Liver (tissue), 9 donors: Measurements from ENCODE around the gene SPDYE2B. TPM values are rescaled to one million over a fixed set of nuclear protein-coding genes. Genes with fewer than 3 reads are reported as not detected.
"Not testable (repeated sequence)": the region's sequence is repeated elsewhere in the genome, so short reads cannot be mapped to it uniquely, and the experiment has no call there.

Experiments
- DNase-seq: peaks from one replicate; pipeline ENCODE4 v3.0.0-alpha.2; 2017; ENCODE audit warnings: low spot score
- H3K27ac ChIP-seq, 2 donors: one replicate each; pipeline ENCODE4 v1.7.0; 2013; ENCODE audit warnings: inconsistent platforms in 2 of 2, low read length in 2 of 2, control low read depth in 1 of 2, low read depth in 1 of 2, mild to moderate bottlenecking in 1 of 2
- H3K27me3 ChIP-seq, 4 donors: one replicate each; pipeline versions ENCODE4 v1.6.1 to v1.7.0; 2013; ENCODE audit warnings: low read length in 3 of 4, inconsistent platforms in 1 of 4, mild to moderate bottlenecking in 1 of 4, moderate library complexity in 1 of 4; ENCODE audit not compliant: control insufficient read depth in 4 of 4, insufficient read depth in 4 of 4
- H3K36me3 ChIP-seq, 4 donors: one replicate each; pipeline versions ENCODE4 v1.6.1 to v1.7.0; 2013; ENCODE audit warnings: low read length in 3 of 4, mild to moderate bottlenecking in 3 of 4, low read depth in 1 of 4, moderate library complexity in 1 of 4; ENCODE audit not compliant: control insufficient read depth in 4 of 4, insufficient read depth in 3 of 4
- H3K4me1 ChIP-seq, 4 donors: one replicate each; pipeline versions ENCODE4 v1.6.1 to v1.7.0; 2013; ENCODE audit warnings: low read length in 3 of 4, mild to moderate bottlenecking in 3 of 4, moderate library complexity in 1 of 4; ENCODE audit not compliant: control insufficient read depth in 4 of 4, insufficient read depth in 4 of 4
- H3K4me3 ChIP-seq, 3 donors: one replicate each; pipeline versions ENCODE4 v1.6.1 to v1.7.0; 2013; ENCODE audit warnings: low read length in 3 of 3, control low read depth in 1 of 3, low read depth in 1 of 3, mild to moderate bottlenecking in 1 of 3
- H3K9ac ChIP-seq, 2 donors: one replicate each; pipeline ENCODE4 v1.7.0; 2013; ENCODE audit warnings: low read length in 2 of 2, mild to moderate bottlenecking in 2 of 2, moderate library complexity in 2 of 2, control low read depth in 1 of 2, low read depth in 1 of 2
- H3K9me3 ChIP-seq, 4 donors: one replicate each; pipeline versions ENCODE4 v1.6.1 to v1.7.0; 2013; ENCODE audit warnings: low read length in 3 of 4; ENCODE audit not compliant: control insufficient read depth in 4 of 4
- WGBS: extraction: QIAGEN DNeasy Blood & Tissue Kit; methylation state at CpG from one replicate; pipeline ENCODE4 v1.1.7; 2013; 5-methylcytosine and 5-hydroxymethylcytosine counted together
- polyA plus RNA-seq, 2 donors: library from polyadenylated mRNA; stranded (reverse) in 1 of 2; unstranded in 1 of 2; fragments of 200-250 nt in 1 of 2; fragments of >200 nt in 1 of 2; fragmentation: Nextera tagmentation in 1 of 2; extraction: Ambion mirVana in 1 of 2; gene quantifications; one replicate each; pipeline versions ENCODE4 v1.2.1 to v1.2.3, GENCODE V29; 2013 to 2015
- total RNA-seq, 2 donors: library from RNA; depleted of rRNA; stranded (reverse); fragments of >200 nt; gene quantifications; one replicate each; pipeline ENCODE4 v1.2.3, GENCODE V29; 2014
- donor health status: healthy.
- donor health status: healthy.
- donor health status: healthy.
- donor health status: healthy.
- donor health status: healthy.

SPDYE2B gene
- total and polyA plus RNA-seq, 4 donors, result 0.28 TPM; not detected in 3

DNA sequence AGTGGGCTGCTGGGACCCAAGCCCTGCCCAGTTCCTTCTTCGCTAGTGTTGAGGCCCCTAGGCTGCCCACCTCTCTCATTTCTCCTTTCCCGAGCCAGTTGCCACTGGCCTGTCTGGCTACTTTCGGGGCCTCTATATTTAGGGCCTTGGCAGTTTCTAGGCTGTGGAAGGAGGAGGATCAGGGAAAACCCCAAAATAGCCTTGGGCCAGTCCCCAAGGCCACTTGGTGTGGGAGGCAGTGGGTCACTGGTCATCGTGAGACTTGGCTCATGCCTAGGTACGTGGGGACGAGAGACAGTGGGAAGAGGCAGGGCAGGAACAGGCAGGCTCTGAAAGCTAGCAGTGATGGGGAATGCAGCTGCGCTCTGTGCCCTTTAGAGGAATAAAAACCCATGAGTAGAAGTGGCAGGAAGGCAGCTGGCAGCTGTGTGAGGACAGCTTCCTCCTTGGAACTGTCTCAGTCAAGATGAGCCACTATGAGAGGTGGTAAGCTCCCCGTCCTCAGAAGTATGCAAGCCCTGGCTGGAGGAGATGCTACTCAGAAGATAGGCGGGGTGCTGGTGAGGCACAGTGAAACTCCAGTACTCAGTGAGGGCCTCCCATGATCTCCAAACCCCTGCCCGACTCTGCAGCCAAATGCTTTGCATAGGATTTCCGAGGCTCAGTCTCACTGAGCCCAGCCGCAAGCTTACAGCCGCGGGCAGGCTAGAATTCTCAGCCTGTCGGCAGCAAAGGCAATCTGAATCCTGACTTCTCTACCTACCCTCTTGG lies 36.4 kb upstream of the SPDYE2B start:
- not testable (repeated sequence) for H3K27me3 ChIP-seq, H3K27ac ChIP-seq, DNase-seq, H3K9me3 ChIP-seq, H3K4me1 ChIP-seq, H3K9ac ChIP-seq, H3K4me3 ChIP-seq, H3K36me3 ChIP-seq
- 70% methylated on average over 3 of the region's 15 CpGs for WGBS

DNA sequence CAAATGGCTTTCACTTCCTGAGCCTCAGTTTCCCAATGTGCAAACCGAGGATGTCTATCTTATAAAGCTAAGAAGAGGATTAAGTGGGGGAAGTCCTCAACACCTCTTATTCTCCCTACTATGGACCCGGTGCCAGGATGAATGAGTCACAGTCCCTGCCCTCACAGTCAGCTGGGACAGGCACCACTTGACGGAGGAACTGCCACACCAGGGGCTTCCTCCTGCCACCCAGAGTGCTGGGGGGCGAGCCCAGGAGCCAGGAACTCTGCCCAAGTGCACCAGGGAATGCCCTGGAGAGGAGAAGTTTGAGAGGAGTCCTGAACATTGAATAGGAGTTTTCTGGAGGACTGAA lies 35.8 kb upstream of the SPDYE2B start:
- not testable (repeated sequence) for DNase-seq

DNA sequence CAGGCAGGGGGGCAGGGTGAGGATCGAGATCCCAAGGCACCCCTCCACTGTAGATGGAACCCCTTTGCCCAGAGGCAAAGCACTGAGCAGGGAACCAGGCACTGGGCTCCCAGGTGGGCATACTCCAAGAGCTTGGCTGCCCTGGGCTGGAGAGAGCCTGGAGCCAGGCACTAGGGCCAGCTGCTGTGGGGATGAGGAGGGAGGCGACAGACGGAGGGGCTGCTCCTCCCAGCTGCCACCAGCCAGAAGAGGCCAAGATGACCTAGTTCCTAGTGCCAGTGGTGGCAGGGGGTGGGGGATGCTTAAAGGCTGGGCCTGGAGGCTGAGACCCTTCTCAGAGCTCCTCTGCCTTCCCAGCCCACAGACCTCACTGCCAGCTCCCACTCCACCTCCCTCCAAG lies 35.2 kb upstream of the SPDYE2B start:
- H3K36me3 ChIP-seq, H3K27me3 ChIP-seq, H3K9me3 ChIP-seq, H3K4me3 ChIP-seq, H3K27ac ChIP-seq, H3K9ac ChIP-seq, H3K4me1 ChIP-seq, DNase-seq: not testable (repeated sequence)
- no CpG with 5 or more reads among the region's 3 CpGs for WGBS

More for the DNA sequence above, 35.8 kb upstream of the SPDYE2B start:
- H3K27me3 ChIP-seq, H3K9ac ChIP-seq, H3K4me3 ChIP-seq, H3K36me3 ChIP-seq, H3K9me3 ChIP-seq, H3K4me1 ChIP-seq, H3K27ac ChIP-seq: not testable (repeated sequence)
- no CpG with 5 or more reads among the region's 4 CpGs for WGBS

DNA sequence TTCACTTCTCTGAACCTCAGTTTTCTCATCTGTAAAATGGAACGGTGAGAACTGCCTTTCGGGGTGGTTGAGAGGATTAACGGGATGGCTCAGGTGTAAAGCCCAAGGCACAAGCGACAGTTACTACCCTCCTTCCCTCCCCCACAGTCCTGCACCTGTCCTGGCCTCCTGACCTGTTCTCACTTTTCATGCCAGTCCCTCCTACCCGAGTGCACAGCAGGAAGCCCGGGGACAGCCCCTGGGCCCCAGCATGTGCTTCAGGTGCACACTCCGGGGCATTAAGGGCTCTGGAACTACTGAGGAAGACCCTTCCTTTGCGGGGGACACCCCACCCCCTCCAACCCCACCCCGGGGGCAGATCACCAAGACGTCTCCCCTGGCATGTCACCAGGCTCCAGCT lies 34.2 kb upstream of the SPDYE2B start:
- not testable (repeated sequence) for H3K27ac ChIP-seq, H3K9ac ChIP-seq, H3K4me1 ChIP-seq, H3K4me3 ChIP-seq, H3K36me3 ChIP-seq, H3K9me3 ChIP-seq, H3K27me3 ChIP-seq, DNase-seq
- no CpG with 5 or more reads among the region's 10 CpGs for WGBS

DNA sequence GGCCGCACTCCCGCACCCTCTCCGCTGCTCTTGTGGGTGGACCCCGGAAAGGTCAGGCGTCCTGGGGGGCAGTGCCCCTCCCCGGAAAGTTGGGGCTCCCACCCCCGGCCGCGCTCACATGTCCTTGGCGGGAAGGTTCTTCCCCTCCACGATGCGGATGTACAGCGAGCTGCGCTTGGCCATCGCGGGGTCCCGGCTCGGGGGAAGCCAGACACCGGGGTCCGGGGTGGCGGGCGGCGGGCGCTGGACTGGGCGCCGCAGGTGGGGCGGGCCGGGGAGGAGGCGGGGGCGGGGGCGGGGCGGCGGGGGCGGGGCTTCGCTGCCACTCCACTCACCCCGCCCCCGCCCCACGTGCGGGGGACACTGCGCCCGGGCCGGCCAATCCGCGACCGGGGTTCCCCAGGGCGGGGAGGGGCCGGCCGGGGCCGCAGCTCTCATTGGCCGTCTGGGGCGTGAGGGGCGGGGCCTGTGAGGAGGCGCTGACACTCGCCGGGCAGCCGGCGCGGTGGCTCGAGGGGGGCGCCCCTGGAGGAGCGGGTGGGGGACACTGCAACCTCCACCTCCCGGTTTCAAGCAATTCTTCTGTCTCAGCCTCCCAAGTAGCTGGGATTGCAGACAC lies 33.5 kb upstream of the SPDYE2B start, which contains the start of gene RASA4:
TSS of gene RASA4 (minus strand) at position 250 of the 619 bp plus-strand sequence. CDS start at position 183, 67 bp downstream.
- not testable (repeated sequence) for H3K9me3 ChIP-seq, H3K36me3 ChIP-seq, H3K9ac ChIP-seq, H3K4me1 ChIP-seq, H3K4me3 ChIP-seq, H3K27me3 ChIP-seq, H3K27ac ChIP-seq
- WGBS, result 1% methylated on average over 23 of the region's 62 CpGs
- peak; percentile 53 for DNase-seq

DNA sequence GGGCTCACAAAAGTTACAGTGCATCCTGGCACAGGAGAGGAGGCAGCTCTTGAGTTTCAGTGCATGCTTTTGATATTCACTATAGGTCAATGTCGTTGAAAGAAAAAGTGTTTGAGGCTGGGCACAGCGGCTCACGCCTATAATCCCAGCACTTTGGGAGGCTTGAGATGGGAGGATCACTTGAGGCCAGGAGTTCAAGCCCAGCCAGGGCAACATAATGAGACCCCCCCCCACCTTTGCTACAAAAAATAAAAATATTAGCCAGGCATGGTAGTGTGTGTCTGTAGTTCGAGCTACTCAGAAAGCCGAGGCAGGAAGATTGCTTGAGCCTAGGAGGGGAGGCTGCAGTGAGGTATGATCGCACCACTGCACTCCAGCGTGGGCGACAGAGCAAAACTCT lies 32.0 kb upstream of the SPDYE2B start:
- not testable (repeated sequence) for H3K9ac ChIP-seq, H3K4me3 ChIP-seq, H3K4me1 ChIP-seq, H3K27me3 ChIP-seq, H3K9me3 ChIP-seq, H3K27ac ChIP-seq, H3K36me3 ChIP-seq
- DNase-seq, result peak; percentile 29
- 82% methylated on average over 3 of the region's 8 CpGs for WGBS

DNA sequence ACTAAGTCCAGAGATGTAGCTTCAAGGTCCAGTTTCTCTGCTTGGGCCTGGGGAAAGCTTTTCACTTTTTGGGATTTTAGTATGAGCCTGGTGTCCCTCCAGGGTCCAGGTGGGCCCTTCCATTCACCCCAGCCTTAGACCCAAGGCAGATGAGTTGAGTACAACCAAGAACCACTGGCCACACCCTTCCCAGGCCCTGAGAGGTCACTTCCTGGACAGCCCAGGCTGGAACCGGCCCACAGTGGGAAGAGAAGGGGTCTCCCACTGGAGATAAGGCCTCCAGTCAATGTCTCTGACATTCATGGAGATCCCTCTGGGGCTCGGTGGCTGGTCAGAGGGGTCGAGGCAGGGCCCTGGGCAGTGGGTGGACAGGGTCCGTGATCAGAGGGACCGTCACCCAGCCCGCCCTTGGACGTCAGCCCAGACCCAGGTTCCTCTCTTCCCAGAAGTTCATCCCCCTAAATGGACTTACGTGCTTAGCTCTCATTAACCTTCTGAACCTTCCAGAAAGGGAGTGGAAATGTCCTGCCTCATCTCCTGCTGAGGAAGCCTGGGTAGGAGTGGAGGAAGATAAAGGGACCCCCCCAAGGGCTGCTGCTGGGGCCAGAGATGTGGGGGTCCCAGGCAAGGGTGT lies 22.7 kb upstream of the SPDYE2B start:
- H3K4me1 ChIP-seq, DNase-seq, H3K36me3 ChIP-seq, H3K27ac ChIP-seq, H3K9ac ChIP-seq, H3K27me3 ChIP-seq, H3K9me3 ChIP-seq, H3K4me3 ChIP-seq: not testable (repeated sequence)
- WGBS, result no CpG with 5 or more reads among the region's 8 CpGs

DNA sequence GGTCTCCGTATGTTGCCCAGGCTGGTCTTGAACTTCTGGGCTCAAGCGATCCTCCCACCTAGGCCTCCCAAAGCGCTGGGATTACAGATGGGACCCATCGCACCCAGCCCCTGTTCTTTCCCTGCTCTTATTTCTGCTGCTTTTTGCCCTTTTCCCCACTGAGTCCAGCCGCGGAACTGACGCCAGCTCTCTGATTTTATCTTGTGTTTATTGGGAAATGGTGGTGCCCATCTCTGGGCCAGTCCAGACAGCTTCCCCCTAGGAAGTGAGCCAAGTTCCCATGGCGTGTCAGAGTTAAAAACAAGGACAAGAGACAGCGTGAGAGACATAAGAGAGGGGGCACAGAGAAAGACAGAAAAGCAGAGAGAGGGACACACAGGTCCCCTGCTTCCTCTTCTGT lies 19.5 kb upstream of the SPDYE2B start:
- DNase-seq, H3K36me3 ChIP-seq, H3K9ac ChIP-seq, H3K27ac ChIP-seq, H3K27me3 ChIP-seq, H3K9me3 ChIP-seq, H3K4me1 ChIP-seq, H3K4me3 ChIP-seq: not testable (repeated sequence)
- 78% methylated on average over 5 of the region's 9 CpGs for WGBS
